GM20000 (cell line): ENCODE measurements around the gene HPF1.
"Not testable (repeated sequence)": the region's sequence is repeated elsewhere in the genome, so short reads cannot be mapped to it uniquely, and the experiment has no call there.

ENCODE experiments used
- DNase-seq: peaks from one replicate; pipeline ENCODE4 v3.0.0; 2012; ENCODE audit warnings: low spot score
- TF ChIP-seq, protein P1 (sequence below): IDR thresholded peaks from 2 replicates; pipeline ENCODE4 v1.5.1; 2012; ENCODE audit warnings: mild to moderate bottlenecking, control low read depth; ENCODE audit errors: extremely low read depth, missing control alignments

The HPF1 gene

DNA sequence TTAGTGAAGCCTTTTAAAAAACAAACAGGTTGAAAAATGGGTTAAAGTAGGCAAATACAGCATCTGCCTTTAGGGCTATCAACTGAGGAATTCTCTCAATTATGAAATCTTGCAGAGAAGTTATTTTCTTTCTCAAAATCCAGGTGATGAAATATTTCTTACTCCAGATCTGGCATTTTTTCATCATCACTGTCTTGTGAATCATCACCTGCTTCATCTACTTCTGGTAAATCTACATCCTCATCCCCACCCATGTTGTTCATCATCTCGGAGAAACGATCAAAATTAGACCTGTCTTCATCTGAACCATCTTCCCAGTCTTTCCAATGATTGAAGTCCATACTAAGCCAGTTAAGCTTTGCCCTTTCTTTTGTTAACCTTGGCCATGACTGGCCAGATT is 33.3 kb upstream of the HPF1 start:
- TF ChIP-seq, protein P1, sequence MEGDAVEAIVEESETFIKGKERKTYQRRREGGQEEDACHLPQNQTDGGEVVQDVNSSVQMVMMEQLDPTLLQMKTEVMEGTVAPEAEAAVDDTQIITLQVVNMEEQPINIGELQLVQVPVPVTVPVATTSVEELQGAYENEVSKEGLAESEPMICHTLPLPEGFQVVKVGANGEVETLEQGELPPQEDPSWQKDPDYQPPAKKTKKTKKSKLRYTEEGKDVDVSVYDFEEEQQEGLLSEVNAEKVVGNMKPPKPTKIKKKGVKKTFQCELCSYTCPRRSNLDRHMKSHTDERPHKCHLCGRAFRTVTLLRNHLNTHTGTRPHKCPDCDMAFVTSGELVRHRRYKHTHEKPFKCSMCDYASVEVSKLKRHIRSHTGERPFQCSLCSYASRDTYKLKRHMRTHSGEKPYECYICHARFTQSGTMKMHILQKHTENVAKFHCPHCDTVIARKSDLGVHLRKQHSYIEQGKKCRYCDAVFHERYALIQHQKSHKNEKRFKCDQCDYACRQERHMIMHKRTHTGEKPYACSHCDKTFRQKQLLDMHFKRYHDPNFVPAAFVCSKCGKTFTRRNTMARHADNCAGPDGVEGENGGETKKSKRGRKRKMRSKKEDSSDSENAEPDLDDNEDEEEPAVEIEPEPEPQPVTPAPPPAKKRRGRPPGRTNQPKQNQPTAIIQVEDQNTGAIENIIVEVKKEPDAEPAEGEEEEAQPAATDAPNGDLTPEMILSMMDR = no peak
- no peak for DNase-seq

GRCh38 chr4:169774466-169775445 is 17.0 kb upstream of the HPF1 start:
- no peak for DNase-seq
- TF ChIP-seq, protein P1 = no peak

DNA sequence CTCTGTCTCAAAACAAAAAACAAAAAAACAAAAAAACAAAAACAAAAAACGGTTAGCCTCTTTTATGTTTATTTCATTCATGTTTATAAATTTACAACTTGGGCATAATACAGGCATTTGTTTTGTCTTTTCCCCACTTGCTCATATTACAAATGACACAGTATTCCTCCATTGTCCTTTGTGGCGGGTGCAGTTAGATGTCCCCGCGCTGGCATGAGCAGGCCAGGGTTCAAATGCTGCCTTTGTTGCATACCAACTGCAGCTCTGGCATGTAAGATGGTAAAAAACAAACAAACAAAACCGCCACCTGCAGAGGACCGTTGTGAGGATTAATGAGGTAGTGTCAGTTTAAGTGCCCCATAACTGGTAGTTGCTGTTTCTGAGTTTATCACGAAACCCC is 16.1 kb upstream of the HPF1 start:
- TF ChIP-seq, protein P1 = no peak

GRCh38 chr4:169771556-169772080 is 13.9 kb upstream of the HPF1 start:
- not testable (repeated sequence) for DNase-seq

More for the DNA sequence above, 16.1 kb upstream of the HPF1 start:
- no peak for DNase-seq

- TF ChIP-seq, protein P1 = no peak
- no peak for DNase-seq
Observed at GRCh38 chr4:169770416-169770815, 12.7 kb upstream of the HPF1 start.

- TF ChIP-seq, protein P1 = no peak
- DNase-seq = no peak
Observed at GRCh38 chr4:169768385-169768784, 10.6 kb upstream of the HPF1 start.

DNA sequence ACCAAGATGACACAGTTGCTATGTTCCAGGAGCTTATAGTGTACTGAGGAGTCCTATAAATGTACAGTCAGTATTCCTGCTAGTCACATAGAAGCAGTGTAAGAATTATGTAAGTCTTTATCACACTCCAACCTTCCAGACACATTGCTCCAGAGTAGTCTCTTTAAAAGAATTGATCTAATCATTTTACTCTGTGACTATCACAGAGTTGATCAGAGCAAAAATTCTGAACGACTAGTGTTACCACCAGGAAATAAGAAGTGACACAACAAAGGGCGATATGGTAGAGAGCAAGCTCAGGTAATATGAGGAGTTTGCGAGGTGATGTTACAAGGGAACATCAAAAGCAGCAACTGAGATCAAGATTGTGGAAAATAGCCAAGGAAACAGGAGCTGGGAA is 9.0 kb upstream of the HPF1 start:
- TF ChIP-seq, protein P1 = no peak
- DNase-seq = no peak
